Measurements from ENCODE around the gene TYRP1. TPM values are rescaled to one million over a fixed set of nuclear protein-coding genes. Genes with fewer than 3 reads are reported as not detected.

Gene TYRP1
- total RNA-seq, 1 donor from 2014 or later = not detected

DNA sequence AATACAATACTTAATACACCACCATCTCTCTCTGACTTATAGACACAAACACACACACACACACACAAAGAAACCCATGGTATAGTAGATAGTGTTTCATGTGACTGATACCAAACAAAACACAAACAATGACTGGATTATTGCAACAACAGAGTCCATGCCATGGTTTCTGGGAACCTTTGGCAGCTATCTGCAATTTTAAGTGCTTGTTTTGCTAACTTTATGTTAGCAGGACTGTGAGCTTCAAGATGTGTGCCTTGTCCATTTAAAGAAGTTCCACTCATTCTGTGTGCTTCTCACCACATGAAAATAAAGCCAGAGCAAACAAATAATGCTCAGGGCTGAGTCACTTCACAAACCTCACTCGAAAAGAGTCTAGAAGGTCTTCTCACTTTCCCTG lies 66.6 kb downstream of the TYRP1 start:
- intact Hi-C loops (cut with micrococcal nuclease) = no loop called here
- H3K27me3 Mint-ChIP-seq (ENCODE audit: low read depth) = no peaks in the 10 kb centered on the region
- DNase-seq (ENCODE audit: low spot score) = no peak
- H3K36me3 Mint-ChIP-seq (ENCODE audit: low read depth) = no peaks in the 10 kb centered on the region
- no peak overlapping the region for H3K27ac Mint-ChIP-seq
- peaks cover 6% of the 10 kb centered on the region for H3K9me3 Mint-ChIP-seq
- H3K4me3 Mint-ChIP-seq (ENCODE audit: low read depth) = no peak overlapping the region
- H3K4me1 Mint-ChIP-seq (ENCODE audit: low read depth) = no peaks in the 10 kb centered on the region

Other genes with a start within 250 kb of the TYRP1 start
- not detected in 2 replicates for gene LURAP1L, start 81.6 kb downstream of the TYRP1 start, total RNA-seq